ENCODE measurements around the gene LRPPRC.

The LRPPRC gene

GRCh38 chr2:43846140-43846793 is 149.5 kb downstream of the LRPPRC start:
- no peak overlapping the region for H3K4me2 ChIP-seq (ENCODE audit: low read length)
- no peaks in the 10 kb centered on the region for H3K9me3 ChIP-seq (ENCODE audit: low read length)
- H3K36me3 ChIP-seq (ENCODE audit: insufficient read depth, low read length), result no peaks in the 10 kb centered on the region
- no peak overlapping the region for H3K9ac ChIP-seq (ENCODE audit: low read length)
- no peaks in the 10 kb centered on the region for H3F3A ChIP-seq (ENCODE audit: insufficient read depth, low read length)
- H3K27me3 ChIP-seq (ENCODE audit: insufficient read depth, low read length), result no peaks in the 10 kb centered on the region
- H3K79me2 ChIP-seq (ENCODE audit: insufficient read depth, low read length), result no peaks in the 10 kb centered on the region
- no peaks in the 10 kb centered on the region for H3K9me2 ChIP-seq (ENCODE audit: low read depth, low read length)
- no peak overlapping the region for H3K4me3 ChIP-seq (ENCODE audit: low read depth, low read length, poor library complexity, severe bottlenecking)
- no peak overlapping the region for H3K27ac ChIP-seq (ENCODE audit: low read depth, low read length, poor library complexity, severe bottlenecking)
- no peaks in the 10 kb centered on the region for H4K20me1 ChIP-seq (ENCODE audit: insufficient read depth, low read length)
- H3K4me1 ChIP-seq (ENCODE audit: insufficient read depth, low read length, severe bottlenecking), result peaks cover 4% of the 10 kb centered on the region
- no peak overlapping the region for H2AFZ ChIP-seq (ENCODE audit: low read length)
- TF ChIP-seq, protein P1, sequence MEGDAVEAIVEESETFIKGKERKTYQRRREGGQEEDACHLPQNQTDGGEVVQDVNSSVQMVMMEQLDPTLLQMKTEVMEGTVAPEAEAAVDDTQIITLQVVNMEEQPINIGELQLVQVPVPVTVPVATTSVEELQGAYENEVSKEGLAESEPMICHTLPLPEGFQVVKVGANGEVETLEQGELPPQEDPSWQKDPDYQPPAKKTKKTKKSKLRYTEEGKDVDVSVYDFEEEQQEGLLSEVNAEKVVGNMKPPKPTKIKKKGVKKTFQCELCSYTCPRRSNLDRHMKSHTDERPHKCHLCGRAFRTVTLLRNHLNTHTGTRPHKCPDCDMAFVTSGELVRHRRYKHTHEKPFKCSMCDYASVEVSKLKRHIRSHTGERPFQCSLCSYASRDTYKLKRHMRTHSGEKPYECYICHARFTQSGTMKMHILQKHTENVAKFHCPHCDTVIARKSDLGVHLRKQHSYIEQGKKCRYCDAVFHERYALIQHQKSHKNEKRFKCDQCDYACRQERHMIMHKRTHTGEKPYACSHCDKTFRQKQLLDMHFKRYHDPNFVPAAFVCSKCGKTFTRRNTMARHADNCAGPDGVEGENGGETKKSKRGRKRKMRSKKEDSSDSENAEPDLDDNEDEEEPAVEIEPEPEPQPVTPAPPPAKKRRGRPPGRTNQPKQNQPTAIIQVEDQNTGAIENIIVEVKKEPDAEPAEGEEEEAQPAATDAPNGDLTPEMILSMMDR (IDR thresholded peaks at IDR 0.05; ENCODE audit: low read length), result no peak
- no peak for TF ChIP-seq EZH2 (IDR thresholded peaks at IDR 0.05; ENCODE audit: borderline replicate concordance, low read length)

DNA sequence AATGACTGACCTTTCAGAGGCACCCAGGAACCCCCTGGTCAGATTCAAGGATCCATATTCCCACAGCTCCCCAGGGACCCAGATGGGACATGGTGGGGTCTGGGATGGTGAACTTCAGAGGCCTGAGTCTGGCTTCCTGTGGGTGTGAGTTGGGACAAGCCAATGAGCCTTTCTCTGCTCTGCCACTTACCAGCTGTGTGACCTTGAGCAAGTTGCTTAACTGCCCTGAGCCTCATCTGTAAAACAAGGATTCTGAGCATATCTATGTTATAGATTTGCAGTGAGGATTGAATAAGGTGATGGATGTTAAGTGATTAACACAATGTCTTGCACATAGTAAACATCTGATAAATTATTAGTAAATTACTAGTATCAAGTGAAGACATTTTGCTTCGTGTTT is 150.6 kb downstream of the LRPPRC start:
- Histone ChIP-seq H3K27me3 (ENCODE audit: insufficient read depth, low read length) (no peaks in the 10 kb centered on the region), H2AFZ (ENCODE audit: low read length) (no peak overlapping the region), H4K20me1 (ENCODE audit: insufficient read depth, low read length) (no peaks in the 10 kb centered on the region), H3K27ac (ENCODE audit: low read depth, low read length, poor library complexity, severe bottlenecking) (no peak overlapping the region), H3K9me2 (ENCODE audit: low read depth, low read length) (no peaks in the 10 kb centered on the region), H3K4me2 (ENCODE audit: low read length) (no peak overlapping the region), H3F3A (ENCODE audit: insufficient read depth, low read length) (no peaks in the 10 kb centered on the region), H3K36me3 (ENCODE audit: insufficient read depth, low read length) (no peaks in the 10 kb centered on the region), H3K4me1 (ENCODE audit: insufficient read depth, low read length, severe bottlenecking) (peaks cover 4% of the 10 kb centered on the region), H3K9ac (ENCODE audit: low read length) (no peak overlapping the region), H3K9me3 (ENCODE audit: low read length) (no peaks in the 10 kb centered on the region), H3K4me3 (ENCODE audit: low read depth, low read length, poor library complexity, severe bottlenecking) (no peak overlapping the region), H3K79me2 (ENCODE audit: insufficient read depth, low read length) (no peaks in the 10 kb centered on the region)
- no peak for TF ChIP-seq EZH2 (IDR thresholded peaks at IDR 0.05; ENCODE audit: borderline replicate concordance, low read length)
- TF ChIP-seq, protein P1 (IDR thresholded peaks at IDR 0.05; ENCODE audit: low read length), result no peak

DNA sequence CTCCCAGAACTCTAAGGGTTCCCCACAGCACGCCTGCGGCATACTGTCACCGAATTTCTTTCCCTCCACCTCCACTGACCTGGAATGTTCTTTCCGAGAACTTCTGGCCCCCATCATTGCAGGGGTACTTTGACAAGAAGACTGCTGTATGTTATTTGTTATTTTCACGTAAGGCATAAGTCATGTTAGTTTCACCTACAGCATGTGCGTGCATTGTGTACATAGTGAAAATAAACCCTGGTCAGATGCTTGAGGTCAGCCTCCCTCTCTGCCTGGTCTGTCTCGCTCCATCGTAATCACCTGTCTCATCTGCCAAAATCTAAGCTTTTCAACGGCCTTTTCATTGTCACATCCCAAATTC is 152.9 kb downstream of the LRPPRC start:
- H3K4me2 ChIP-seq (ENCODE audit: low read length), result no peak overlapping the region
- no peaks in the 10 kb centered on the region for H3K4me1 ChIP-seq (ENCODE audit: insufficient read depth, low read length, severe bottlenecking)
- no peaks in the 10 kb centered on the region for H4K20me1 ChIP-seq (ENCODE audit: insufficient read depth, low read length)
- H3K36me3 ChIP-seq (ENCODE audit: insufficient read depth, low read length), result no peaks in the 10 kb centered on the region
- H3K27me3 ChIP-seq (ENCODE audit: insufficient read depth, low read length), result no peaks in the 10 kb centered on the region
- no peaks in the 10 kb centered on the region for H3K9me2 ChIP-seq (ENCODE audit: low read depth, low read length)
- no peaks in the 10 kb centered on the region for H3F3A ChIP-seq (ENCODE audit: insufficient read depth, low read length)
- H3K9ac ChIP-seq (ENCODE audit: low read length), result no peak overlapping the region
- H2AFZ ChIP-seq (ENCODE audit: low read length), result no peak overlapping the region
- H3K79me2 ChIP-seq (ENCODE audit: insufficient read depth, low read length), result no peaks in the 10 kb centered on the region
- no peak overlapping the region for H3K27ac ChIP-seq (ENCODE audit: low read depth, low read length, poor library complexity, severe bottlenecking)
- TF ChIP-seq, protein P1 (IDR thresholded peaks at IDR 0.05; ENCODE audit: low read length), result no peak
- TF ChIP-seq EZH2 (IDR thresholded peaks at IDR 0.05; ENCODE audit: borderline replicate concordance, low read length), result no peak
- no peaks in the 10 kb centered on the region for H3K9me3 ChIP-seq (ENCODE audit: low read length)
- H3K4me3 ChIP-seq (ENCODE audit: low read depth, low read length, poor library complexity, severe bottlenecking), result no peak overlapping the region

Data from OCI-LY1 (cell line).